ENCODE data around the gene ACSF3. TPM values are rescaled to one million over a fixed set of nuclear protein-coding genes. Genes with fewer than 3 reads are reported as not detected.
A peak's percentile ranks its signal among the peaks of the same experiment; 100 is the strongest.

ACSF3 gene
- total RNA-seq, 1 donor from 2014 or later = 39.8 TPM

DNA sequence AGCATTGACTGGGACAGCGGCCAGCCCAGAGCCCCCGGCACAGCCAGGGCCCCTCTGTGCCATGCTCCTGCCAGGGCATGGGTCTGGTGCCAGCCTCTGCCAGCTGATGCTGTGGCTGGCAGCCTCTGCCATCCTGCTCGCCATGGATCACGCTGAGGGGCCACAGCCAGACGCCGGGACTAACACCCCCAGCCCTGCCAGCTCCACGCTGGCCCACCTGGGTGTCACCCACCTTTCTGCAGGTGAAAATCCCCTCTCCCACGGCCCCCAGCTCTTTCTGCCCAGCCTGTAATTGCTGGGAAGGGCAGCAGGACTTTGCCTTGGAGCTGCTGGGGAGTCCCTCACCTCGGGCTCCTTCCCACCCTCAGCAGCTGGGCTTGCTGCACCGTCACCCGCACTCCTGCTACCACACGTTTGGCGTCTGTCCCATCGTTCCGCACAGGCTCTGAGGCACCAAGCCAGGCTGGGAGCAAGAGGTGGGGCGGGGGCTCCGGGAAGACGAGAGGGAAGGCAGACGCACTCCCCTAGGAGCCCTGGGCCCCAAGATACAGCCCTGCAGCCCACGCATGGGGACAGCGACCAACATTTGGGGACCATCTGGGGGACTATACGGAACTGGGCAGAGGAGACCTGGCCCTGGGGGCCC lies 42.0 kb upstream of the ACSF3 start:
- no peak for DNase-seq (ENCODE audit: low spot score)
- H3K27ac Mint-ChIP-seq = no peak overlapping the region
- no peaks in the 10 kb centered on the region for H3K4me1 Mint-ChIP-seq (ENCODE audit: low read depth)
- no peaks in the 10 kb centered on the region for H3K36me3 Mint-ChIP-seq (ENCODE audit: low read depth)
- intact Hi-C loops (cut with micrococcal nuclease) = no loop called here
- H3K27me3 Mint-ChIP-seq (ENCODE audit: low read depth) = no peaks in the 10 kb centered on the region
- no peaks in the 10 kb centered on the region for H3K9me3 Mint-ChIP-seq
- H3K4me3 Mint-ChIP-seq (ENCODE audit: low read depth) = no peak overlapping the region

DNA sequence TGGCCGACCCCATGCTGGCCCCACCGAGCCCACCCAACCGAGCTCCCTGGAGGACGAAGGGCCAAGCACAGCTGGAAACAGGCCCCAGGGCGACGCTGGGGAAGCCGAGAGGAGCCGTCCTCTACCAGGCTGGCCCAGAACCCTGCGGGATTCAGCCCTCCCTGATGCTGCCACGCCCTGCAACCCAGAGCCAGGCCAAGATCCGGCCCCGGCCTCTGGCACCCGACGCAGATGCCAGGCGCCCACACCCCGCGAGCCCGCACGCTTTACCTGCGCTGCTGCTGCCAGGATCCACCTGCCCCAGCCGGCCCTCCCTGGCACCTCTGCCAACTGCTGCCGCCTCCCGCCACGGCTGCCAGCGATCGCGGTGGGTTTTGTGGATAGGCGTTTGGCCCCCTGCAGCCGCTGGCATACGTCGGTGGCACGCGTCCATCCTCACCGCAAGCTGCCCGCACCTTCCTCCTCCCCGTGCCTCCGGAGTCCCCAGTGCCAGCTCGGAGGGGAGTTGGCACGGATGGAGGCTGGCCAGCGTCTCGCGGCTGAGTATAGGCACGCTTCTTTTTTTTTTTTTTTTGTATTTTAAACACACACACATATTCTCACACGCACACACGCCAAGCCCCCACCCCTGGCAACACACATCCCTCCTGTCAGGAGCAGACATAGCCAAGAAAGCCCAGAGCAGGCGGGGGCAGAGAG lies 41.3 kb upstream of the ACSF3 start:
- Mint-ChIP-seq H3K27ac (no peak overlapping the region), H3K9me3 (no peaks in the 10 kb centered on the region), H3K4me3 (ENCODE audit: low read depth) (peak overlapping the region; percentile 85), H3K27me3 (ENCODE audit: low read depth) (no peaks in the 10 kb centered on the region), H3K4me1 (ENCODE audit: low read depth) (no peaks in the 10 kb centered on the region), H3K36me3 (ENCODE audit: low read depth) (no peaks in the 10 kb centered on the region)
- DNase-seq (ENCODE audit: low spot score) = no peak
- intact Hi-C loops (cut with micrococcal nuclease) = no loop called here

DNA sequence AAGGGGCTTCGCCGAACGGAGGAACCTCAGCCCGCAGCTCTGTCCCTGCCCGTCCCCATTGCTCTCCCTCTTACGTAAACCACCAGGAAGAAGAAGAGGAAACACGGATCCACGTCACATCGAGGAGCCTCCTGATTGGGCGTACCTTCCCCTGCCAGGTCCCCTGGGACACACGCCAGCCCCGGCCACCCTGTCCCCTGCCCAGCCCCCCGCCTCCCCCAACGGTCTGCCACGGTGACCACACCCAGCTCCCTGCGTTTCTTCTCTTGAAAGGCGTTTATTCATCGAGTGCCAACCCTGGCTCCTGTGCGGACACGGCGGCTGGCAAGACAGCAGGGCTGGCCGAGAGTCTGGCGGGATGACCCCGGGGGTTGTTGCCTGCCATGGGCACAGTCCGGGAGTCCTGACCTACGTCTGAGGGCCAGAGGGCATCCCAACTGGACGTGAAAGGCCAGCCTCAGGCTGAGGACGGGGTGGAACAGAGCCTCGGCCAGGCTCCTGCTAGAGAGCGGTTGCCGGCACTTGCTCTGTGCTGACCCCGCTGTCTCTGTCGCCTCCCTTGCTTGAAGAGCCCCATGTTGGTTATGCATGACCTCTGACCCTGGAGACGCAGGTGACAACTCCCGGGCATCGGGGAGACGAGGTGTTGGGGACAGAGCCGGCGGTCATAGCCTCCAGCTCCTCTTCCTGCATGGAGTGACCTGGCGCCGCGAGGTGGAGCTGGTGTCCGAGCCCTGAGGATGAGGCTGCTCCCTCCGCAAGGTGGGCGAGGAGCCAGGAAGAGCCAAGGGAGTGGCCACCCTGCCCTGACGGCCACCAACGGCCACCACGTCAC lies 40.5 kb upstream of the ACSF3 start:
- no peak for DNase-seq (ENCODE audit: low spot score)
- intact Hi-C loops (cut with micrococcal nuclease) = no loop called here
- no peak overlapping the region for H3K27ac Mint-ChIP-seq
- H3K9me3 Mint-ChIP-seq = no peaks in the 10 kb centered on the region
- H3K4me1 Mint-ChIP-seq (ENCODE audit: low read depth) = no peaks in the 10 kb centered on the region
- peak overlapping the region; percentile 85 for H3K4me3 Mint-ChIP-seq (ENCODE audit: low read depth)
- H3K27me3 Mint-ChIP-seq (ENCODE audit: low read depth) = no peaks in the 10 kb centered on the region
- H3K36me3 Mint-ChIP-seq (ENCODE audit: low read depth) = no peaks in the 10 kb centered on the region

DNA sequence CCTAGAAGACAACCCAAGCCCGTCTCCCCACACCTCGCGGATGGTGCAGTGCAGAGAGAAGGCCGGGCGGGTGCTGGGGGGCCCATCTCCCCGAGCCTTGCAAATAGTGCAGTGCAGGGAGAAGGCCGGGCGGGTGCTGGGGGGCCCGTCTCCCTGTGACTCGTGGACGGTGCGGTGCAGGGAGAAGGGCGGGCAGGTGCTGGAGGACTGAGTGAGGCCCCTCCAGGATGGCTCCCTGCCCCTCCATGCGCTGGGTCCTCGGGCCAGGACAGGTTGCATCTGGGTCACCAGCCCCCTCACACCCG lies 40.0 kb upstream of the ACSF3 start:
- intact Hi-C loops (cut with micrococcal nuclease) = no loop called here
- no peak overlapping the region for H3K4me3 Mint-ChIP-seq (ENCODE audit: low read depth)
- no peaks in the 10 kb centered on the region for H3K9me3 Mint-ChIP-seq
- no peaks in the 10 kb centered on the region for H3K36me3 Mint-ChIP-seq (ENCODE audit: low read depth)
- no peak for DNase-seq (ENCODE audit: low spot score)
- H3K4me1 Mint-ChIP-seq (ENCODE audit: low read depth) = no peaks in the 10 kb centered on the region
- H3K27ac Mint-ChIP-seq = no peak overlapping the region
- H3K27me3 Mint-ChIP-seq (ENCODE audit: low read depth) = no peaks in the 10 kb centered on the region

DNA sequence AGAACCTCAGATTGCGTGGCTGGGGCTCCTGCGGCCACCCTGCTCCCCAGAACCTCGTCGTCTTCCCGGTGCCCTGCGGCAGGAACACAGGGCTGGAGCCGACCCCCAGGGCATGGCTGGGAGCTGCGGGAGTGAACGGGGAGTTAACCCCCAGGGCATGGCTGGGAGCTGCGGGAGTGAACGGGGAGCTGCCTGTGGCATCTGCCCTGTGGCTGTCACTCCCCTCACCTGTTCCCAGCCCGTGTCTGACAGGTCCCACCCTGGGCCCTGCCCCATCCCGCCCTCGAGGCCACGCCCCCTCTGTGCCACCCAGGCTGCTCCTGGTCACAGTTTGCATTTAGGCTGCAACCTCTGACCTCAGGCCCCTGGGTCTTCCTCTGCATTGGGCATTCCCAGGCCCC lies 39.4 kb upstream of the ACSF3 start:
- Mint-ChIP-seq H3K27ac (no peak overlapping the region), H3K9me3 (no peaks in the 10 kb centered on the region), H3K36me3 (ENCODE audit: low read depth) (no peaks in the 10 kb centered on the region), H3K4me1 (ENCODE audit: low read depth) (no peaks in the 10 kb centered on the region), H3K27me3 (ENCODE audit: low read depth) (no peaks in the 10 kb centered on the region), H3K4me3 (ENCODE audit: low read depth) (no peak overlapping the region)
- intact Hi-C loops (cut with micrococcal nuclease) = no loop called here
- no peak for DNase-seq (ENCODE audit: low spot score)

DNA sequence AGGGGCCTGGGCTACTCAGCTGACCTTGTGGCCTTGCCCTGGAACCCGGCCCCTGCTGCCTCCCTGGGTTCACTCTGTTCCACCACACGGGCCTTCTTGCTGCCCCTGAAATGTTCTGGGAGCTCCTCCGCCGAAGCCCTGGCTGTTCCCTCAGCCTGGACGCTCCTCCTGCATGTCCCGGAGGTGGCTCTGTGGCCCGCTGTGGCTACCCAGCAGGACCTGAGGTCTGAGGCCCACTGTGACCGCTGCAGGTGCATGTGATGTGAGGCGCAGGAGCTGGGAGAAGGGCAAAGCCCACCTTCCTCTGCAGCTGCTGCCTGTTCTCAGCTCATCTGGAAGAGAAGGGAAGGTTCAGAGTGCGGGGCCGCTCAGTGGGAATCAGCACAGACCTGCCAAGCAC lies 38.9 kb upstream of the ACSF3 start:
- Mint-ChIP-seq H3K27me3 (ENCODE audit: low read depth) (no peaks in the 10 kb centered on the region), H3K4me3 (ENCODE audit: low read depth) (no peak overlapping the region), H3K27ac (no peak overlapping the region), H3K9me3 (no peaks in the 10 kb centered on the region), H3K36me3 (ENCODE audit: low read depth) (no peaks in the 10 kb centered on the region), H3K4me1 (ENCODE audit: low read depth) (no peaks in the 10 kb centered on the region)
- no peak for DNase-seq (ENCODE audit: low spot score)
- intact Hi-C loops (cut with micrococcal nuclease) = no loop called here

DNA sequence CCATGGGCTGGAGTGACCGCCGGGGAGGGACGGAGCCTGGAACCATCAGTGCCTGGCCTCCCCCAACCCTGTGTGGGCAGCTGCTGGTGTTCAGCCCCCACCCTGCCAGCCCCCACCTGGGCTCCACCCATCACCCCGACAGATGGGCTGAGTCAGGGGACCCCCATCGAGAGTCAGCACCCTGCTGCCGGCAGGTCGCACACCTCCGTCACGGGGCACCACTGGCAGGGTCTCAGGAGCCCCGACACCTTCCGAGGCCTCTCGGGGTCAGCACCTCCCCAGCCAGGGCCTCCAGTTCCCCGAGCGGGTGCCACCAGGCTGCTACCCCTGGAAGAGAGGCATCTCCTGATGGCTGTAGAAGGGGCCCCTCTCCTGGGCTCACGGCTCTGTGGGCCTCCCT lies 38.3 kb upstream of the ACSF3 start:
- Mint-ChIP-seq H3K27me3 (ENCODE audit: low read depth) (no peaks in the 10 kb centered on the region), H3K36me3 (ENCODE audit: low read depth) (no peaks in the 10 kb centered on the region), H3K27ac (no peak overlapping the region), H3K4me3 (ENCODE audit: low read depth) (no peak overlapping the region), H3K9me3 (no peaks in the 10 kb centered on the region), H3K4me1 (ENCODE audit: low read depth) (no peaks in the 10 kb centered on the region)
- no peak for DNase-seq (ENCODE audit: low spot score)
- intact Hi-C loops (cut with micrococcal nuclease) = no loop called here

DNA sequence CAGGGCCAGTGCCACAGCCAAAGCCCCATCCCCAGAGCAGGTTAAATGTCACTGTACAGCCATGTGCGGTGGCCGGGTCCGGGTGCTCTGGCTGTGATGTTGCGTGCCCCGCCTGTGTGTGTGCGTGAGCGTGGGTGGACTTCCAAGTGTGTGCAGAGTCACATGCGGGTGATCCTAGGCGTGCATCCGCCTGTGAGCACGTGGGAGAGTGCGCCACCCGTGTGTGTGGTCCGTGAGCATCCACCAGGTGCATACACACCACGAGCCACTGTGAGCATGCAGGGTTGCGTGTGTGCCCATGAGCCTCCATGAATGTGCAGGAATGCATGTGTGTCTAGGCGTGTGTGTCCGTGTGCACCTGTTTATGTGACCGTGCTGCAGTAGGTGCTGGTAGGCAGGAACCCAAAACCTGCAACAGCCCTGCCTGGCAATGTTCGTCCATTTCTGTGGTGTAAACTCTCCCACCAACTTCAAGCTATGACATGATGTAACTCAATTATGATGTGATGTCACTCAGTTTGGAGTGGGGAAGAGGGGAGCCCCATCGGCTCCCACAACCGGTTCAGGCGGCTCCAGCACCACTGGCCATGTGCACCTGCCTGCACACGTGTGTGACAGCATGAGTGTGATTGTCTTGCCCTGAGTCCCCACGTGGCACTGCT lies 37.6 kb upstream of the ACSF3 start:
- Mint-ChIP-seq H3K27ac (no peak overlapping the region), H3K27me3 (ENCODE audit: low read depth) (no peaks in the 10 kb centered on the region), H3K4me3 (ENCODE audit: low read depth) (no peak overlapping the region), H3K36me3 (ENCODE audit: low read depth) (no peaks in the 10 kb centered on the region), H3K9me3 (no peaks in the 10 kb centered on the region), H3K4me1 (ENCODE audit: low read depth) (no peaks in the 10 kb centered on the region)
- DNase-seq (ENCODE audit: low spot score) = no peak
- intact Hi-C loops (cut with micrococcal nuclease) = no loop called here

DNA sequence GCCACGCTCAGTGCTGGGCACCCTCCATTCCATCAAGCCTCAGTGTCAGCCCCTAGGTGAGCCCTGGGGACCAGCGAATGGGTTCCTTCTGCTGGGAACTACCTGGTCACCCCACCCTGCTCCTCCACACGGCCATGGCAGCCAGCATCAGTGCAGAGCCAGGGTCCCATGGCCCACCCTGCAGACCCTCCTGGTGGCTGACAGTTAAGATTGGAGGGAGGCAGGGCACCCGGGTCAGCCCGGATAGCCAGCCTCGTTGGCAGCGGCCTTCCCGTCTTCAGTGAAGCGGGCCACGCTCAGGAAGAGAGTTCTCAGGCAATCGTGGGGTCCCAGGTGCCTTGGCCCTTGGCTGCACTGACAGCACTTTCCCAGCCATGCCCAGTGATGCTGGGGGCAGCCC lies 37.1 kb upstream of the ACSF3 start:
- Mint-ChIP-seq H3K9me3 (no peaks in the 10 kb centered on the region), H3K27me3 (ENCODE audit: low read depth) (no peaks in the 10 kb centered on the region), H3K4me1 (ENCODE audit: low read depth) (no peaks in the 10 kb centered on the region), H3K36me3 (ENCODE audit: low read depth) (no peaks in the 10 kb centered on the region), H3K4me3 (ENCODE audit: low read depth) (no peak overlapping the region), H3K27ac (no peak overlapping the region)
- intact Hi-C loops (cut with micrococcal nuclease) = no loop called here
- no peak for DNase-seq (ENCODE audit: low spot score)

DNA sequence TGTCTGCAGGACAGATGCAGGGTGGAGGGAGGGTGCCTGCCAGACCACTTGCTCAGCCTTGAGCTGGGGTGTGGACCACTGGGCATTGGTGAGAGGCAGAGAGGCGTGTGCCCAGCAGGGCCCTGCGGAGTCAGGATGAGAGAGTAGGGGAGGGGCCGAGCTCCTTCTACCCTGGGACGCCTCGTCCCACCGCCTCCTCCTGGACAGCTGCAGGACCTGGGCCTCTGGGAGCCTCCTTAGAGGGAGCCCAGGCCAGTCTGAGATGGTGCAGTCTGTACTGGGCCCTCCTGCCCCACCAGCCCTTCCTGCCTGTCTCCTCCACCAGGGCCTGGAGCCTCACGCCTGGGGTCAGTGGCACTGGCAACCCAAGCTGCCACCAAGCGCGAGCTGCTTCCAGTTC lies 35.9 kb upstream of the ACSF3 start:
- Mint-ChIP-seq H3K4me3 (ENCODE audit: low read depth) (no peak overlapping the region), H3K9me3 (no peaks in the 10 kb centered on the region), H3K4me1 (ENCODE audit: low read depth) (no peaks in the 10 kb centered on the region), H3K27ac (no peak overlapping the region), H3K36me3 (ENCODE audit: low read depth) (no peaks in the 10 kb centered on the region), H3K27me3 (ENCODE audit: low read depth) (no peaks in the 10 kb centered on the region)
- intact Hi-C loops (cut with micrococcal nuclease) = no loop called here
- DNase-seq (ENCODE audit: low spot score) = no peak

DNA sequence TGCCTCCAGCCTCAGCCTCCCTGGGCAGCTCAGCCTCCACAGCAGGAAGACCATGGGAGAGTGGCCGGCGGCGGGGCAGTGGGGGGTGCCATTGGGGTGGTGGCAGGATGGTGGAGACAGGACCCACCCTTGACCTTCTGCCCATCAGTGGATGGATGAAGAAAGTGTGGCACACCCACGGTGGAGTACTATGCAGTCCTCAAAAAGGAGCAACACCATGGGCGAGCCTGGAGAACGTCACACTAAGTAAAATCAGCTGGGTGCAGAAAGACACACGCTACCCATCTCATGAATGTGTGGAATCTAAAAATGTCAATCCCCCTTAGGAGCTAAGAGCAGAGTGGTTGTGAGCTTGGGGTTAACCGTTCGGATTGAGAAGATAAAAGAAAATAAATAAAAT lies 34.8 kb upstream of the ACSF3 start:
- no peaks in the 10 kb centered on the region for H3K4me1 Mint-ChIP-seq (ENCODE audit: low read depth)
- no peak overlapping the region for H3K4me3 Mint-ChIP-seq (ENCODE audit: low read depth)
- H3K9me3 Mint-ChIP-seq = no peaks in the 10 kb centered on the region
- no peak overlapping the region for H3K27ac Mint-ChIP-seq
- DNase-seq (ENCODE audit: low spot score) = no peak
- H3K27me3 Mint-ChIP-seq (ENCODE audit: low read depth) = no peaks in the 10 kb centered on the region
- H3K36me3 Mint-ChIP-seq (ENCODE audit: low read depth) = no peaks in the 10 kb centered on the region
- intact Hi-C loops (cut with micrococcal nuclease) = no loop called here

DNA sequence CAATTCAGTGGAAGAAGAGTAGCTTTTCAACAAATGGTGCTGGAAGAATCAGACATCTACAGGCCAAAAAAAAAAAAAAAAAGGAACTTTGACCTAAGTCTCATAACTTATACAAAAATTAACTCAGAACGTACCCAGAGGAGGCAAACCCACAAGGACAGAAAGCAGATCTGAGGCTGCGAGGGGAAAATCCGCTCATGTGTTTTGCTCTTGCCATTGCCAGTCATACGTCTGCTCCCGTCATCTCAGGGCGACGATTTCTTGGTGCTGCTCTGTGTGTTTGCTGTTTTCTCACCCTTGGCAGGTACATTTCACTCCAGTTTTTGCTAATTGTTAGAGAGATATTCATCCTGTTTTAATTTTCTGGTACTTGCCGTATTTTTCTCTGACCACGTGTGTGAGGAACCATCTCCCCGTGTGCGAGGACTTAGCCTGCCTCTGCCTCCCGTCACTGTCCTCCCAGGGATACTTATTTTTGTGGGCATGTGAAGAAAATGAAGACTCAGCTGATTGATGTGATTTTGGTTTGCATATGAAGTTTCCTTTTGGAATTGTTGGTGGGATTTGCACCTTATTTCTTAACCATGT lies 33.4 kb upstream of the ACSF3 start:
- intact Hi-C loops (cut with micrococcal nuclease) = no loop called here
- H3K27ac Mint-ChIP-seq = no peak overlapping the region
- no peak for DNase-seq (ENCODE audit: low spot score)
- H3K36me3 Mint-ChIP-seq (ENCODE audit: low read depth) = no peaks in the 10 kb centered on the region
- no peaks in the 10 kb centered on the region for H3K27me3 Mint-ChIP-seq (ENCODE audit: low read depth)
- H3K4me1 Mint-ChIP-seq (ENCODE audit: low read depth) = no peaks in the 10 kb centered on the region
- H3K4me3 Mint-ChIP-seq (ENCODE audit: low read depth) = no peak overlapping the region
- no peaks in the 10 kb centered on the region for H3K9me3 Mint-ChIP-seq

DNA sequence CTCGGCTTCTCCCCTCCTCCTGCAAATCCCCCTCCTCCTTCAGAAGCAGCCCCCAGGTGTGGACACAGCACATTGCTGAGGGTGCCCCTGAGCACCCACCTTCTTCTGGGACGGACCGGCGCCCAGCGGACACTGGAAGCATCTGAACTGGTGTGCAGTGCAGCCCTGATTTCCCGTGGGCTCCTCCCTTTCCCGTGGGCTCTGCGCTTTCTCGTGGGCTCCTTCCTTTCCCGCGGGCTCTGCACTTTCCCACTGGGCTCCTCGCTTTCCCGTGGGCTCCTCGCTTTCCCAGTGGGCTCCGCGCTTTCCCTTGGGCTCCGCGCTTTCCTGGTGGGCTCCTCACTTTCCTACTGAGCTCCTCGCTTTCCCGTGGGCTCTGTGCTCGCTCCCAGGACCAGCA lies 32.6 kb upstream of the ACSF3 start:
- no peaks in the 10 kb centered on the region for H3K36me3 Mint-ChIP-seq (ENCODE audit: low read depth)
- no peaks in the 10 kb centered on the region for H3K9me3 Mint-ChIP-seq
- H3K27ac Mint-ChIP-seq = no peak overlapping the region
- intact Hi-C loops (cut with micrococcal nuclease) = no loop called here
- no peaks in the 10 kb centered on the region for H3K27me3 Mint-ChIP-seq (ENCODE audit: low read depth)
- DNase-seq (ENCODE audit: low spot score) = no peak
- H3K4me3 Mint-ChIP-seq (ENCODE audit: low read depth) = no peak overlapping the region
- no peaks in the 10 kb centered on the region for H3K4me1 Mint-ChIP-seq (ENCODE audit: low read depth)

Data from activated T-helper 2 cell treated with anti-CD3 and anti-CD28 coated beads, Interferon-gamma antibody, Interleukin-2, Interleukin-4, amounts not matched to agents 10 μg/mL and 5 μg/mL and 100 μg/mL, durations not matched to agents 14 hours and 24 hours and 36 hours (primary cell).